H9 (cell line): ENCODE data around the gene PLBD1. TPM values are rescaled to one million over a fixed set of nuclear protein-coding genes. Genes with fewer than 3 reads are reported as not detected.

Experiments used
- DNase-seq: peaks from one replicate; pipeline ENCODE4 v3.0.0-alpha.2; 2017
- H2AFZ ChIP-seq: one replicate; pipeline ENCODE4 v1.6.1; 2013; ENCODE audit warnings: mild to moderate bottlenecking, low read length, control low read depth, moderate library complexity
- H2AK5ac ChIP-seq: 2 replicates; pipeline ENCODE4 v1.6.1; 2013; ENCODE audit warnings: low read length, control low read depth, mixed read lengths; ENCODE audit not compliant: insufficient read length
- H2BK120ac ChIP-seq: one replicate; pipeline ENCODE4 v1.6.1; 2013; ENCODE audit warnings: low read depth, mild to moderate bottlenecking, low read length, control low read depth, inconsistent platforms; ENCODE audit not compliant: poor library complexity, severe bottlenecking
- H2BK12ac ChIP-seq: 2 replicates; pipeline ENCODE4 v1.6.1; 2013; ENCODE audit warnings: low read length, control low read depth, mixed read lengths, low read depth; ENCODE audit not compliant: insufficient read length
- H2BK15ac ChIP-seq: 2 replicates; pipeline ENCODE4 v1.6.1; 2013; ENCODE audit warnings: low read depth, low read length, control low read depth
- H2BK20ac ChIP-seq: one replicate; pipeline ENCODE4 v1.6.1; 2013; ENCODE audit warnings: low read depth, mild to moderate bottlenecking, low read length, control low read depth, inconsistent platforms; ENCODE audit not compliant: poor library complexity, severe bottlenecking
- H2BK5ac ChIP-seq: 2 replicates; pipeline ENCODE4 v1.6.1; 2013; ENCODE audit warnings: low read length, control low read depth, mixed read lengths; ENCODE audit not compliant: insufficient read length
- H3K14ac ChIP-seq: 2 replicates; pipeline ENCODE4 v1.6.1; 2013; ENCODE audit warnings: low read length, control low read depth; ENCODE audit not compliant: insufficient read depth
- H3K18ac ChIP-seq: 2 replicates; pipeline ENCODE4 v1.6.1; 2013; ENCODE audit warnings: low read depth, mild to moderate bottlenecking, mixed read lengths, low read length, control low read depth; ENCODE audit not compliant: insufficient read length
- H3K23ac ChIP-seq: 2 replicates; pipeline ENCODE4 v1.6.1; 2013; ENCODE audit warnings: low read length, control low read depth, mixed read lengths, low read depth; ENCODE audit not compliant: insufficient read length
- H3K23me2 ChIP-seq: 2 replicates; pipeline ENCODE4 v1.6.1; 2013; ENCODE audit warnings: low read depth, mild to moderate bottlenecking, mixed read lengths, low read length, control low read depth; ENCODE audit not compliant: insufficient read length, poor library complexity, severe bottlenecking
- H3K27ac ChIP-seq: 2 replicates; pipeline ENCODE4 v1.5.1; 2013; ENCODE audit warnings: low read length, control low read depth, mixed read lengths, low read depth; ENCODE audit not compliant: insufficient read length
- H3K27me3 ChIP-seq: 2 replicates; pipeline ENCODE4 v1.6.1; 2013; ENCODE audit warnings: low read length, control low read depth, inconsistent platforms; ENCODE audit not compliant: insufficient read depth
- H3K4ac ChIP-seq: 2 replicates; pipeline ENCODE4 v1.6.1; 2013; ENCODE audit warnings: low read depth, mild to moderate bottlenecking, control low read depth, inconsistent platforms, low read length, moderate library complexity
- H3K4me1 ChIP-seq: 2 replicates; pipeline ENCODE4 v1.6.1; 2013; ENCODE audit warnings: low read length, control low read depth, inconsistent platforms; ENCODE audit not compliant: insufficient read depth
- H3K4me2 ChIP-seq: 2 replicates; pipeline ENCODE4 v1.6.1; 2013; ENCODE audit warnings: low read length, control low read depth, mixed read lengths; ENCODE audit not compliant: insufficient read length, insufficient read depth
- H3K56ac ChIP-seq: 2 replicates; pipeline ENCODE4 v1.6.1; 2013; ENCODE audit warnings: low read depth, mild to moderate bottlenecking, mixed read lengths, low read length, control low read depth; ENCODE audit not compliant: insufficient read length
- H3K79me1 ChIP-seq: 2 replicates; pipeline ENCODE4 v1.6.1; 2013; ENCODE audit warnings: low read depth, mild to moderate bottlenecking, moderate library complexity, low read length, control low read depth, inconsistent platforms; ENCODE audit not compliant: insufficient read depth, poor library complexity, severe bottlenecking
- H3K79me2 ChIP-seq: 2 replicates; pipeline ENCODE4 v1.6.1; 2013; ENCODE audit warnings: low read length, control low read depth, inconsistent platforms; ENCODE audit not compliant: insufficient read depth
- H3K9ac ChIP-seq: 2 replicates; pipeline ENCODE4 v1.6.1; 2013; ENCODE audit warnings: low read length, control low read depth, mixed read lengths; ENCODE audit not compliant: insufficient read length; ENCODE audit errors: extremely low read depth
- H3K9me3 ChIP-seq: one replicate; pipeline ENCODE4 v1.6.1; 2013; ENCODE audit warnings: low read depth, low read length, inconsistent platforms; ENCODE audit not compliant: control insufficient read depth
- H3T11ph ChIP-seq: one replicate; pipeline ENCODE4 v1.6.1; 2013; ENCODE audit warnings: mild to moderate bottlenecking, low read length, control low read depth, inconsistent platforms
- H4K20me1 ChIP-seq: one replicate; pipeline ENCODE4 v1.6.1; 2013; ENCODE audit not compliant: control insufficient read depth, insufficient read length, insufficient read depth
- H4K5ac ChIP-seq: 2 replicates; pipeline ENCODE4 v1.6.1; 2013; ENCODE audit warnings: low read depth, mild to moderate bottlenecking, mixed read lengths, low read length, control low read depth; ENCODE audit not compliant: insufficient read length
- H4K8ac ChIP-seq: replicated peaks from 2 replicates; pipeline ENCODE4 v1.6.1; 2013; ENCODE audit warnings: low read length, control low read depth, mixed read lengths, low read depth; ENCODE audit not compliant: insufficient read length
- H4K91ac ChIP-seq: 2 replicates; pipeline ENCODE4 v1.6.1; 2013; ENCODE audit warnings: low read depth, mild to moderate bottlenecking, moderate library complexity, mixed read lengths, low read length, control low read depth; ENCODE audit not compliant: insufficient read length
- H3K27ac Mint-ChIP-seq, 3 experiments: 2 replicates in 2 of 3; 3 replicates in 1 of 3; pipeline ENCODE4 v1.8.0; 2020 to 2021; ENCODE audit warnings: mixed read lengths in 3 of 3, mild to moderate bottlenecking in 1 of 3, moderate library complexity in 1 of 3
- H3K27me3 Mint-ChIP-seq: 2 replicates; pipeline ENCODE4 v1.8.0; 2021; ENCODE audit warnings: low read depth, mild to moderate bottlenecking, moderate library complexity, mixed read lengths
- H3K36me3 Mint-ChIP-seq, 3 experiments: 2 replicates in 2 of 3; 3 replicates in 1 of 3; pipeline ENCODE4 v1.8.0; 2020 to 2021; ENCODE audit warnings: low read depth in 3 of 3, mixed read lengths in 3 of 3; ENCODE audit not compliant: insufficient read depth in 1 of 3
- H3K4me1 Mint-ChIP-seq, 2 experiments: 2 replicates each; pipeline ENCODE4 v1.8.0; 2020; ENCODE audit warnings: mixed read lengths in 2 of 2
- H3K4me3 Mint-ChIP-seq, 2 experiments: 2 replicates in 1 of 2; 3 replicates in 1 of 2; pipeline ENCODE4 v1.8.0; 2020 to 2021; ENCODE audit warnings: mild to moderate bottlenecking in 2 of 2, mixed read lengths in 2 of 2, moderate library complexity in 1 of 2
- H3K9me3 Mint-ChIP-seq, 2 experiments: 2 replicates in 1 of 2; 3 replicates in 1 of 2; pipeline ENCODE4 v1.8.0; 2020; ENCODE audit warnings: mild to moderate bottlenecking in 2 of 2, mixed read lengths in 2 of 2, moderate library complexity in 1 of 2
- CTCF ChIP-seq: fragments of 200-600 bp; sonication (generic); conservative IDR thresholded peaks from 3 replicates; pipeline ENCODE4 v1.8.0; 2021; ENCODE audit warnings: antibody characterized with exemption, mild to moderate bottlenecking
- WGBS: extraction: QIAGEN DNeasy Blood & Tissue Kit; methylation state at CpG from one replicate; pipeline ENCODE4 v1.1.7; 2013; ENCODE audit warnings: missing lambda C conversion rate, low lambda C conversion rate, mixed read lengths; ENCODE audit not compliant: insufficient read length; ENCODE audit errors: extremely low coverage; 5-methylcytosine and 5-hydroxymethylcytosine counted together
- total RNA-seq: library from RNA; stranded (reverse); gene quantifications from 2 replicates; pipeline ENCODE4 v1.2.1, GENCODE V29; 2021

PLBD1 gene
- total RNA-seq, 1 experiment from 2014 or later, result 15.5 TPM

- Histone ChIP-seq H3K14ac (no peak overlapping the region), H3K4me1 (no peaks in the 10 kb centered on the region), H3K9ac (no peak overlapping the region), H3K18ac (no peak overlapping the region), H2BK5ac (no peak overlapping the region), H3K27ac (no peak overlapping the region), H2BK120ac (no peak overlapping the region), H3K4ac (no peak overlapping the region), H4K20me1 (no peaks in the 10 kb centered on the region), H3K27me3 (no peaks in the 10 kb centered on the region), H3T11ph (no peak overlapping the region), H3K79me1 (no peaks in the 10 kb centered on the region), H3K23ac (no peak overlapping the region), H3K9me3 (no peaks in the 10 kb centered on the region), H3K4me2 (no peak overlapping the region), H4K91ac (no peak overlapping the region), H3K56ac (no peak overlapping the region), H3K23me2 (no peaks in the 10 kb centered on the region), H3K79me2 (no peaks in the 10 kb centered on the region), H4K5ac (no peak overlapping the region), H2BK12ac (no peak overlapping the region), H4K8ac (no peak overlapping the region), H2AK5ac (no peak overlapping the region), H2BK15ac (no peak overlapping the region), H2BK20ac (no peak overlapping the region), H2AFZ (no peak overlapping the region)
- no CpG with 5 or more reads among the region's 8 CpGs for WGBS
- Mint-ChIP-seq H3K9me3 (no peaks in the 10 kb centered on the region), H3K4me3 (no peak overlapping the region), H3K36me3 (no peaks in the 10 kb centered on the region), H3K27me3 (no peaks in the 10 kb centered on the region), H3K4me1 (no peaks in the 10 kb centered on the region; a peak in 1 of 4 replicates), H3K27ac (peak overlapping the region in 1 of 3 experiments; percentile 43; a peak in 1 of 7 replicates)
- DNase-seq, result no peak
- TF ChIP-seq CTCF, result no peak
Measured at GRCh38 chr12:14576896-14577295, 9.2 kb upstream of the PLBD1 start.
